K562 (cell line): ENCODE data around the gene VMP1. TPM values are rescaled to one million over a fixed set of nuclear protein-coding genes. Genes with fewer than 3 reads are reported as not detected.

Source experiments
- ATF1 ChIP-seq, 2 experiments: fragments of 450-650 bp in 1 of 2; IDR thresholded peaks; 2 replicates each; pipeline ENCODE4 v1.6.1; 2016; ENCODE audit warnings: missing compliant biosample characterization in 1 of 2, missing genetic modification characterization in 1 of 2
- ATF2 ChIP-seq: sonication (generic); formaldehyde crosslinking; IDR thresholded peaks from 2 replicates; pipeline ENCODE4 v1.8.1; 2022; ENCODE audit warnings: missing genetic modification reagents
- ATF3 ChIP-seq, 2 experiments: fragments of 450-650 bp in 1 of 2; sonication (generic) in 1 of 2; formaldehyde crosslinking in 1 of 2; IDR thresholded peaks in 1 of 2; conservative IDR thresholded peaks in 1 of 2; 2 replicates each; pipeline versions ENCODE4 v1.6.1 to v1.8.1; 2016 to 2023; ENCODE audit warnings: mild to moderate bottlenecking in 2 of 2, moderate library complexity in 2 of 2, inconsistent platforms in 1 of 2, missing genetic modification reagents in 1 of 2
- CREB3L1 ChIP-seq: fragments of 450-650 bp; IDR thresholded peaks from 2 replicates; pipeline ENCODE4 v1.6.1; 2014; ENCODE audit warnings: low read depth, mild to moderate bottlenecking, moderate library complexity, borderline replicate concordance
- E2F8 ChIP-seq: fragments of 450-650 bp; IDR thresholded peaks from 2 replicates; pipeline ENCODE4 v1.7.1; 2018; ENCODE audit warnings: mild to moderate bottlenecking, low read depth; ENCODE audit not compliant: partially characterized antibody
- ESRRA ChIP-seq: fragments of 450-650 bp; IDR thresholded peaks from 2 replicates; pipeline ENCODE4 v1.6.1; 2014; ENCODE audit warnings: low read depth, mild to moderate bottlenecking, moderate library complexity, borderline replicate concordance
- FOSL1 ChIP-seq: fragments of 200-800 bp; sonication (Bioruptor generic); conservative IDR thresholded peaks from 2 replicates; pipeline ENCODE4 v1.6.1; 2016; ENCODE audit warnings: missing genetic modification characterization, missing compliant biosample characterization
- HIVEP1 ChIP-seq: fragments of 250-450 bp; sonication (Bioruptor Pico); IDR thresholded peaks from 2 replicates; pipeline ENCODE4 v1.4.0; 2020; ENCODE audit warnings: mild to moderate bottlenecking
- L3MBTL2 ChIP-seq: fragments of 450-650 bp; IDR thresholded peaks from 2 replicates; pipeline ENCODE4 v1.6.1; 2016; ENCODE audit warnings: mild to moderate bottlenecking, moderate library complexity
- NEUROD1 ChIP-seq: fragments of 150-350 bp; IDR thresholded peaks from 2 replicates; pipeline ENCODE4 v1.6.1; 2014; ENCODE audit warnings: borderline replicate concordance, low read length, low read depth; ENCODE audit not compliant: partially characterized antibody
- PPARD ChIP-seq: fragments of 250-450 bp; sonication (Bioruptor Pico); IDR thresholded peaks from 2 replicates; pipeline ENCODE4 v1.8.0; 2022; ENCODE audit warnings: inconsistent platforms, mild to moderate bottlenecking, moderate library complexity
- RAD21 ChIP-seq, 2 experiments: fragments of 250-450 bp in 1 of 2; fragments of 450-650 bp in 1 of 2; sonication (Bioruptor Pico) in 1 of 2; formaldehyde crosslinking in 1 of 2; IDR thresholded peaks in 1 of 2; conservative IDR thresholded peaks in 1 of 2; 2 replicates each; pipeline versions ENCODE4 v1.4.0 to v1.8.0; 2020 to 2022; ENCODE audit warnings: mild to moderate bottlenecking in 2 of 2, moderate library complexity in 1 of 2
- RFX1 ChIP-seq: fragments of 450-650 bp; IDR thresholded peaks from 2 replicates; pipeline ENCODE4 v1.6.1; 2016; ENCODE audit warnings: mild to moderate bottlenecking, moderate library complexity
- SFPQ ChIP-seq: fragments of 200-400 bp; formaldehyde crosslinking; IDR thresholded peaks from 2 replicates; pipeline ENCODE4 v1.6.1; 2017; ENCODE audit warnings: mild to moderate bottlenecking, low read depth, low read length, moderate library complexity
- TSC22D4 ChIP-seq: fragments of 450-650 bp; IDR thresholded peaks from 2 replicates; pipeline ENCODE4 v1.6.1; 2016; ENCODE audit warnings: missing genetic modification characterization, missing biosample characterization, control low read depth
- ZFP1 ChIP-seq: fragments of 450-650 bp; formaldehyde crosslinking; IDR thresholded peaks from 2 replicates; pipeline ENCODE4 v1.4.0; 2020; ENCODE audit warnings: mild to moderate bottlenecking, mixed read lengths
- ZNF239 ChIP-seq: fragments of 250-450 bp; sonication (Bioruptor Pico); IDR thresholded peaks from 2 replicates; pipeline ENCODE4 v1.4.0; 2020; ENCODE audit warnings: mild to moderate bottlenecking
- polyA plus RNA-seq, 8 experiments: library from polyadenylated mRNA; depleted of rRNA in 4 of 8; stranded (reverse) in 5 of 8; unstranded in 3 of 8; fragments of >200 nt; fragmentation: Nextera tagmentation in 2 of 8; fragmentation: Illumina TruSeq in 1 of 8; extraction: Ambion mirVana in 2 of 8; extraction: Trizol in 1 of 8; gene quantifications; 2 replicates each; pipeline versions ENCODE4 v1.2.1 to v1.2.3, GENCODE V29; 2011 to 2014; ENCODE audit warnings: inconsistent platforms in 1 of 8, missing spikeins in 1 of 8
- total RNA-seq, 7 experiments: library from RNA; depleted of rRNA in 6 of 7; stranded (reverse); fragments of >200 nt in 6 of 7; fragmentation: Illumina TruSeq in 2 of 7; extraction: Trizol in 2 of 7; gene quantifications; 2 replicates each; pipeline versions ENCODE4 v1.2.1 to v1.2.3, GENCODE V29; 2011 to 2021; ENCODE audit warnings: low replicate concordance in 1 of 7

VMP1 gene
- total and polyA plus RNA-seq, 9 of the 15 experiments (the other 6 are each of a cell fraction or from before 2014, with no cell fraction given), result 123 to 304 (median 151) TPM

- TF ChIP-seq PPARD (CRISPR knock-in tag), result no peak
- no peak for TF ChIP-seq NEUROD1
- TF ChIP-seq ATF2 (CRISPR knock-in tag), result no peak
- TF ChIP-seq CREB3L1, result no peak
- TF ChIP-seq HIVEP1 (CRISPR knock-in tag), result no peak
- TF ChIP-seq TSC22D4, result no peak
- TF ChIP-seq ESRRA, result no peak
- no peak for TF ChIP-seq L3MBTL2
- TF ChIP-seq ZNF239 (CRISPR knock-in tag), result no peak
- peak; percentile 51; the same call in 1 of the 2 replicates for TF ChIP-seq ATF3 (IDR thresholded peaks at IDR 0.05)
- TF ChIP-seq ATF3 (CRISPR knock-in tag; conservative IDR thresholded peaks at IDR 0.05), result no peak
- TF ChIP-seq SFPQ, result no peak
- 0 out of 2 replicates have a peak, but pooled peaks have one; percentile 10 for TF ChIP-seq RFX1
- peak; percentile 74; the same call in 1 of the 2 replicates for TF ChIP-seq FOSL1 (tag)
- no peak for TF ChIP-seq ZFP1 (CRISPR knock-in tag)
- TF ChIP-seq ATF1 (CRISPR knock-in tag; IDR thresholded peaks at IDR 0.05), result no peak
- TF ChIP-seq ATF1 (tag; IDR thresholded peaks at IDR 0.05), result no peak
- no peak for TF ChIP-seq E2F8
- peak in 1 of 2 experiments; percentile 4; a peak in 1 of 4 replicates for TF ChIP-seq RAD21 (CRISPR knock-in tag; conservative IDR thresholded peaks at IDR 0.05 in 1 of 2, IDR thresholded peaks at IDR 0.05 in 1 of 2)
These were observed 76.0 kb downstream of the VMP1 start (continued) for GRCh38 chr17:59783221-59784047.
